Measurements from ENCODE around the gene SHISA8. TPM values are rescaled to one million over a fixed set of nuclear protein-coding genes. Genes with fewer than 3 reads are reported as not detected.

The SHISA8 gene
- total and polyA plus RNA-seq, 2 of the 13 experiments (the other 11 are each of a cell fraction or from before 2014, with no cell fraction given), result not detected

GRCh38 chr22:41910050-41911000 lies 4.5 kb downstream of the SHISA8 start (continued):
- TF ChIP-seq, protein P1, sequence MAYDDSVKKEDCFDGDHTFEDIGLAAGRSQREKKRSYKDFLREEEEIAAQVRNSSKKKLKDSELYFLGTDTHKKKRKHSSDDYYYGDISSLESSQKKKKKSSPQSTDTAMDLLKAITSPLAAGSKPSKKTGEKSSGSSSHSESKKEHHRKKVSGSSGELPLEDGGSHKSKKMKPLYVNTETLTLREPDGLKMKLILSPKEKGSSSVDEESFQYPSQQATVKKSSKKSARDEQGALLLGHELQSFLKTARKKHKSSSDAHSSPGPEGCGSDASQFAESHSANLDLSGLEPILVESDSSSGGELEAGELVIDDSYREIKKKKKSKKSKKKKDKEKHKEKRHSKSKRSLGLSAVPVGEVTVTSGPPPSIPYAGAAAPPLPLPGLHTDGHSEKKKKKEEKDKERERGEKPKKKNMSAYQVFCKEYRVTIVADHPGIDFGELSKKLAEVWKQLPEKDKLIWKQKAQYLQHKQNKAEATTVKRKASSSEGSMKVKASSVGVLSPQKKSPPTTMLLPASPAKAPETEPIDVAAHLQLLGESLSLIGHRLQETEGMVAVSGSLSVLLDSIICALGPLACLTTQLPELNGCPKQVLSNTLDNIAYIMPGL (CRISPR knock-in tag; IDR thresholded peaks at IDR 0.05; ENCODE audit: borderline replicate concordance in 1 of 2, low read depth in 1 of 2), result no peak
- TF ChIP-seq ZNF878 (CRISPR knock-in tag; IDR thresholded peaks at IDR 0.05), result no peak
- TF ChIP-seq, protein P2, sequence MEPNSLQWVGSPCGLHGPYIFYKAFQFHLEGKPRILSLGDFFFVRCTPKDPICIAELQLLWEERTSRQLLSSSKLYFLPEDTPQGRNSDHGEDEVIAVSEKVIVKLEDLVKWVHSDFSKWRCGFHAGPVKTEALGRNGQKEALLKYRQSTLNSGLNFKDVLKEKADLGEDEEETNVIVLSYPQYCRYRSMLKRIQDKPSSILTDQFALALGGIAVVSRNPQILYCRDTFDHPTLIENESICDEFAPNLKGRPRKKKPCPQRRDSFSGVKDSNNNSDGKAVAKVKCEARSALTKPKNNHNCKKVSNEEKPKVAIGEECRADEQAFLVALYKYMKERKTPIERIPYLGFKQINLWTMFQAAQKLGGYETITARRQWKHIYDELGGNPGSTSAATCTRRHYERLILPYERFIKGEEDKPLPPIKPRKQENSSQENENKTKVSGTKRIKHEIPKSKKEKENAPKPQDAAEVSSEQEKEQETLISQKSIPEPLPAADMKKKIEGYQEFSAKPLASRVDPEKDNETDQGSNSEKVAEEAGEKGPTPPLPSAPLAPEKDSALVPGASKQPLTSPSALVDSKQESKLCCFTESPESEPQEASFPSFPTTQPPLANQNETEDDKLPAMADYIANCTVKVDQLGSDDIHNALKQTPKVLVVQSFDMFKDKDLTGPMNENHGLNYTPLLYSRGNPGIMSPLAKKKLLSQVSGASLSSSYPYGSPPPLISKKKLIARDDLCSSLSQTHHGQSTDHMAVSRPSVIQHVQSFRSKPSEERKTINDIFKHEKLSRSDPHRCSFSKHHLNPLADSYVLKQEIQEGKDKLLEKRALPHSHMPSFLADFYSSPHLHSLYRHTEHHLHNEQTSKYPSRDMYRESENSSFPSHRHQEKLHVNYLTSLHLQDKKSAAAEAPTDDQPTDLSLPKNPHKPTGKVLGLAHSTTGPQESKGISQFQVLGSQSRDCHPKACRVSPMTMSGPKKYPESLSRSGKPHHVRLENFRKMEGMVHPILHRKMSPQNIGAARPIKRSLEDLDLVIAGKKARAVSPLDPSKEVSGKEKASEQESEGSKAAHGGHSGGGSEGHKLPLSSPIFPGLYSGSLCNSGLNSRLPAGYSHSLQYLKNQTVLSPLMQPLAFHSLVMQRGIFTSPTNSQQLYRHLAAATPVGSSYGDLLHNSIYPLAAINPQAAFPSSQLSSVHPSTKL (CRISPR knock-in tag; IDR thresholded peaks at IDR 0.05), result no peak
- TF ChIP-seq, protein P3, sequence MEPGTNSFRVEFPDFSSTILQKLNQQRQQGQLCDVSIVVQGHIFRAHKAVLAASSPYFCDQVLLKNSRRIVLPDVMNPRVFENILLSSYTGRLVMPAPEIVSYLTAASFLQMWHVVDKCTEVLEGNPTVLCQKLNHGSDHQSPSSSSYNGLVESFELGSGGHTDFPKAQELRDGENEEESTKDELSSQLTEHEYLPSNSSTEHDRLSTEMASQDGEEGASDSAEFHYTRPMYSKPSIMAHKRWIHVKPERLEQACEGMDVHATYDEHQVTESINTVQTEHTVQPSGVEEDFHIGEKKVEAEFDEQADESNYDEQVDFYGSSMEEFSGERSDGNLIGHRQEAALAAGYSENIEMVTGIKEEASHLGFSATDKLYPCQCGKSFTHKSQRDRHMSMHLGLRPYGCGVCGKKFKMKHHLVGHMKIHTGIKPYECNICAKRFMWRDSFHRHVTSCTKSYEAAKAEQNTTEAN (CRISPR knock-in tag; conservative IDR thresholded peaks at IDR 0.05), result 0 out of 2 replicates have a peak, but pooled peaks have one; percentile 50
- TF ChIP-seq DR1 (CRISPR knock-in tag; IDR thresholded peaks at IDR 0.05), result no peak
- TF ChIP-seq RFXAP (CRISPR knock-in tag; IDR thresholded peaks at IDR 0.05; ENCODE audit: borderline replicate concordance), result no peak
- TF ChIP-seq, protein P4, sequence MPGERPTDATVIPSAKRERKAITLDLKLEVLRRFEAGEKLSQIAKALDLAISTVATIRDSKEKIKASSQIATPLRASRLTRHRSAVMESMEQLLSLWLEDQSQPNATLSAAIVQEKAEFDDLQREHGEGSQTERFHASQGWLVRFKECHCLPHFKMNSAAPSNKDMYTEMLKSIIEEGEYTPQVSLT (CRISPR knock-in tag; IDR thresholded peaks at IDR 0.05; ENCODE audit: borderline replicate concordance, low read depth), result no peak
- TF ChIP-seq ZGPAT (CRISPR knock-in tag; IDR thresholded peaks at IDR 0.05), result no peak
- TF ChIP-seq SALL2 (CRISPR knock-in tag; IDR thresholded peaks at IDR 0.05), result 0 out of 2 replicates have a peak, but pooled peaks have one; percentile 61
- no peak for TF ChIP-seq ZFP82 (CRISPR knock-in tag; IDR thresholded peaks at IDR 0.05; ENCODE audit: borderline replicate concordance)
- TF ChIP-seq, protein P5, sequence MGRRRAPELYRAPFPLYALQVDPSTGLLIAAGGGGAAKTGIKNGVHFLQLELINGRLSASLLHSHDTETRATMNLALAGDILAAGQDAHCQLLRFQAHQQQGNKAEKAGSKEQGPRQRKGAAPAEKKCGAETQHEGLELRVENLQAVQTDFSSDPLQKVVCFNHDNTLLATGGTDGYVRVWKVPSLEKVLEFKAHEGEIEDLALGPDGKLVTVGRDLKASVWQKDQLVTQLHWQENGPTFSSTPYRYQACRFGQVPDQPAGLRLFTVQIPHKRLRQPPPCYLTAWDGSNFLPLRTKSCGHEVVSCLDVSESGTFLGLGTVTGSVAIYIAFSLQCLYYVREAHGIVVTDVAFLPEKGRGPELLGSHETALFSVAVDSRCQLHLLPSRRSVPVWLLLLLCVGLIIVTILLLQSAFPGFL (CRISPR knock-in tag; IDR thresholded peaks at IDR 0.05), result no peak
- TF ChIP-seq HMGA1 (CRISPR knock-in tag; conservative IDR thresholded peaks at IDR 0.05), result no peak
- 0 out of 2 replicates have a peak, but pooled peaks have one; percentile 32 for TF ChIP-seq E2F1 (CRISPR knock-in tag; IDR thresholded peaks at IDR 0.05)
- 0 out of 2 replicates have a peak, but pooled peaks have one; percentile 8 for TF ChIP-seq RARA (CRISPR knock-in tag; IDR thresholded peaks at IDR 0.05)

Measured in HepG2 (cell line).